Left cardiac atrium (tissue), 4 donors: ENCODE measurements around the gene PLPP4. TPM values are rescaled to one million over a fixed set of nuclear protein-coding genes. Genes with fewer than 3 reads are reported as not detected.

ENCODE experiments used
- ATAC-seq, 2 donors: fragments of 200-7000 bp; cut with Tn5 transposase; one replicate each; pipeline ENCODE4 v1.9.1; 2020; ENCODE audit warnings: mild to moderate bottlenecking in 2 of 2, moderate library complexity in 2 of 2
- DNase-seq: peaks from one replicate; pipeline ENCODE4 v3.0.0-alpha.2; 2020
- intact Hi-C, 2 donors: fragments of 100-400 bp; cut with DNase I; formaldehyde crosslinking; loops; one replicate each; pipeline versions ENCODE4 v1.14.1 to v1.15.1; 2022 to 2023
- total RNA-seq, 2 donors: library from RNA; stranded (reverse); fragmentation: NEBNext Ultra II Directional; extraction: Animal tissue kit (Norgen Biotek cat#: 25700); gene quantifications; one replicate each; pipeline ENCODE4 v1.2.1, GENCODE V29; 2021
- donor health status: DM: no; HTN: yes; CAD: no.
- donor health status: DM: no; HTN: yes; CAD: no; lungs with severe emphysema.
- donor health status: DM: yes; HTN: yes; CAD: no.
- donor health status: Dilated cardiomyopathy.

Gene PLPP4
- total RNA-seq, 2 donors from 2014 or later: not detected

- DNase-seq: no peak
These were observed 140.9 kb downstream of the PLPP4 start for GRCh38 chr10:120597902-120598301.

DNA sequence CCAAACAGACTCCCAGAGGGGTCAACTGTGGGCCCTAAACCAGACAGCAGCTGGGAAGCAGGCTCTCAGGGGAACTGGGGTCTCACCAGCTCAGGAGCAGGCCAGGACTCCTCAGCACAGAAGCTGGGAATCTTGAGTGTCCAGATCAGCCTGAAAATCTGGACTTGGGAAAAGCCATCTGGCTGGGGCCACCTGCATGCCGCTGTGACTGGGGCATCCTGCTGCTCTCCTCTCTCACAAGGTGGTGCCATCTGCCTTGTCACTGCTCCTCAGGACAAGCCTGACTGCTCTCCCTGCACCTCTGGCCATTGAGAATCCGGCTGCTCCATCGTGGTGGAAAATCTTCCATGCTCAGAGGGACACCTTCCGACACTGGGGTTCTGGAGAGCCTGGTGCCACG, 141.4 kb downstream of the PLPP4 start:
- DNase-seq (no peak), ATAC-seq (no peak)
- intact Hi-C loops: no loop called here

More at GRCh38 chr10:120597902-120598301, 140.9 kb downstream of the PLPP4 start:
- no peak for ATAC-seq
- intact Hi-C loops: no loop called here

GRCh38 chr10:120599200-120599724, 142.2 kb downstream of the PLPP4 start:
- no peak for DNase-seq
- intact Hi-C loops: no loop called here
- no peak for ATAC-seq

DNA sequence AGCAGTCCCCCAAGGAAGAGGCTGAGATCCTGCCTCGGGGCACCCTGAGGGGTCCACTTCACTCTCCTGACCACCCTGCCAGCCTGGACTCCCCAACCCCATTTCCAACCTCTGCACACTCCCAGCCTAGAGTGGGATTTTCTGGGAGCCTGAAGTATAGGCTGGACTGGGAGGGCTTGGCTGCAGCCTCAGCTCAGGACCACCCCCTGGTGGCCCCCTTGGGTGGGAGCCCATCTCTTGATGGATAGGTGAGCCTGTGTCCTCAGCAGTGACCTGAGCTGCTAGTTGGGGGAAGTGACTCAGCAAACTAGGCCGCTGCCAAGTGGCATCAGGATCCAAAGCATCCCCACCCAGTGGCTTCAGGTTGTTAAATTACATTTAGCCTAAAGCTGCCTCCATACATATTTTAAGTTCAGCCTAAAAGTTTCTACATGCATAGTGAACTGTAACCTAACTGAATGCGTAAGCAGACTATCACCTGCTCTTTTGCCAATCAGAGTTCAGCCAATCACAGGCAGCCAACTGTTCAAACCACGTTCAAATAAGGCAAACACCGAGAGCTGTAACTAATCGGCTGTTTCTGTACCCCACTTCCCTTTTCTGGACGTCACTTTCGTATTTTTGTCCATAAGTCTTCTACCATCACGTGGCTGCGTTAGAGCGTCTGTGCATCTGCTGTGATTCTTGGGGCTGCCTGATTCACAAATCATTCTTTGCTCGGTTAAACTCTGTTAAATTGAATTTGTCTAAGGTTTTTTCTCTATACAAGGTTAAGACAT, 144.0 kb downstream of the PLPP4 start:
- ATAC-seq (no peak), DNase-seq (no peak)
- intact Hi-C loops: no loop called here

- DNase-seq: no peak
- intact Hi-C loops: no loop called here
- ATAC-seq: no peak
These were observed 145.0 kb downstream of the PLPP4 start for GRCh38 chr10:120601999-120602398.

DNA sequence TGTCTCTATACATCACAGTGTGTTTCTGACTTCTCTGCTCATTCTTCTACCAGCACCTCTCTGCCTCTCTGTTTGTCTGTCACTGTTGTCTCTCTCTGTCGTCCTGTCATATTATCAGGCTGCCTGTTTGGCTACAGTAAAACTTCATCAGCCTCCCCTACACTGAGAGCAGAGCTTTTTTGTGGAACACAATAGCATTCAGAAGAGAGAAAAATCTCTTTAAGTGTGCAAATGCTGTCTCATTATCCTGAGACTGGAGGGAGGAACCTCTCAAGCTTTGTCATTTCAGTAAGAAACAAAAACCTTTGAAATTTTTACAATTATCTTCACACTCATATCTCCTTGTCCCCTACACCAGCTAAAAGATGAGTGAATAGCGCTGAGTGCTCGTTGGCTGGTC, 148.4 kb downstream of the PLPP4 start:
- intact Hi-C loops: no loop called here
- ATAC-seq: no peak
- DNase-seq: no peak

- no peak for ATAC-seq
- intact Hi-C loops: no loop called here
- DNase-seq: no peak
These were observed 149.2 kb downstream of the PLPP4 start for GRCh38 chr10:120606051-120606764.

- DNase-seq (no peak), ATAC-seq (no peak)
- intact Hi-C loops: no loop called here
These were observed 150.1 kb downstream of the PLPP4 start for GRCh38 chr10:120607016-120607709.

DNA sequence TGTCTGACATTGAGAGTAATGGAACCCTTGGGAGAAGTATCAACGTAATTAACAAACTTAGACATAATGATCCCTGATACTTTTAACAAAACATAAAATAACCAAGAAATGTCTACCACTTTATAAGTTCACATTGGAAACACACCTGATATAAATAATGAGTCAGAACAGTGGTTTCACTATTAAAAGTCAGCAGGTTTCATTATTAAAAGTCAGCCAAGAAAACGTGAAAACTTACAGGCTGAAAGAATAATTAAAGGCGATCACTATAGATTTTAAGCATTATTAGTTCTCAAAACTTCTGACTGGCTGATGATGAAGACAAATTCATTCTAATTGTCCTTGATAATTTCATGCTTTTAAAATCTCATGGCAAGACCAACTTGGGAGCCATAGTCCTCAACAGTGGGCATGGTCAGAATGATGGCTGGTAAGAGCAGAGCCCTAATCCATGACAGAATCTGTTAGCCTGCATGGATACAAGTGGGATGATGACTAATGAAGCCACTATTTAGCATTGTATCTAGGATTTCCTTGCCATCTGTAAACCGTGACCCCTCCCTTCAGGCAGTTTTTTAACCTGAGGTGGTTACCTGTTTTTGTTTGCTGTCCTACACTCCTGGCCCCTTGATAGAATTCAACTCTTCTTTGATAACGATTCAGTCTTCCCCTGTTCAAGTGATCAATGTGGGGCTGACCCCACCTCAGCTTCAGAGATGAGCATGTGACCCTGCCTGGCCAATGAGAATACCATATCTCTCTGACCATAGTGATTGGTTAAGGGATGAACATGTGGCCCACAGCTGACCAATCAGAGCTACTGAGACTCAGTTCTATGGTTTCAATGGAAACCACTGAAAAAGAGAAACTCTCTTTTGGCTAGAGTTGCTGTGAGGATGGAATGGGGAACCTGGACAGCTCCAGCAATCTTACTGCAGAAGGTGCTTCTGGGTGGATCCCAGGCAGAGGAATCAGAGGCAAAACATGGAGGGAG, 151.0 kb downstream of the PLPP4 start:
- ATAC-seq (no peak), DNase-seq (no peak)
- intact Hi-C loops: no loop called here

GRCh38 chr10:120609006-120609405, 152.0 kb downstream of the PLPP4 start:
- no peak for DNase-seq
- intact Hi-C loops: no loop called here
- no peak for ATAC-seq

DNA sequence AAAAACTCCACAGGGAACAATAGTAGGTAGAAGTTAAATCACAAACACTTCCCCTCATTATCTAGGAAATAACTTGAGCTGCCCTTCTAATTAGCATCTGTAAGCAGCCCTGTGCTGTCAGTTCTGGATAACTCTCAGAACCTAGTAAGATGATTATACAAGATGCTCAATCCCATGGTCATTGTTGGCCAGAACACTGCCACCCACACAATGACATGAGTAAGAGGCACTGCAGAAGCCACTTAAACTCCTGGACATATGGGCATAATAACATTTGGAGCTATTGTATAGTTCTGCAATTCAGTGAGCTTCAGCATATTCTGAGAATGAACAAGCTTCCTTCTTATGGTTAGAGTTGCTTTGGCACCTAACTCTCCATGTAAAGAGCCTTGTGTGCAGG, 153.8 kb downstream of the PLPP4 start:
- DNase-seq: no peak
- intact Hi-C loops: no loop called here
- no peak for ATAC-seq

- no peak for DNase-seq
- no peak for ATAC-seq
- intact Hi-C loops: no loop called here
These were observed 155.7 kb downstream of the PLPP4 start for GRCh38 chr10:120612756-120613155.

DNA sequence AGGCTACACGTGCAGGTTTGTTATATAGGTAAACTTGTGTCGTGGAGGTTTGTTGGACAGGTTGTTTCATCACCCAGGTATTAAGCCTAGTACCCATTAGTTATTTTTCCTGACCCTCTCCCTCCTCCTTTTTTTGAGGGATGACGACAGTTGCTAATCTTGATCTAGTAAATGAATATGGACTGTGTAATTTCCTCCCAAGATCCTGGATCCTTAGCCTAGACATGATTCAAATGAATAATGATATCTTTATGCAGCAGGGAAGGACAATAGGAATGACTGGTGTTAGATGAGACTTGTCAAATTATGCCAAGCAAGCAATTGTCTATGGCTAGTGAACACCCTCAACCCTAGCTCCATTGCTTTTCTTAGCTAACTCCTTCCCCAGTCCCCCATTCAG, 156.2 kb downstream of the PLPP4 start:
- DNase-seq (no peak), ATAC-seq (no peak)
- intact Hi-C loops: no loop called here

- intact Hi-C loops: no loop called here
- no peak for ATAC-seq
- DNase-seq: no peak
These were observed 157.7 kb downstream of the PLPP4 start for GRCh38 chr10:120614680-120615079.

DNA sequence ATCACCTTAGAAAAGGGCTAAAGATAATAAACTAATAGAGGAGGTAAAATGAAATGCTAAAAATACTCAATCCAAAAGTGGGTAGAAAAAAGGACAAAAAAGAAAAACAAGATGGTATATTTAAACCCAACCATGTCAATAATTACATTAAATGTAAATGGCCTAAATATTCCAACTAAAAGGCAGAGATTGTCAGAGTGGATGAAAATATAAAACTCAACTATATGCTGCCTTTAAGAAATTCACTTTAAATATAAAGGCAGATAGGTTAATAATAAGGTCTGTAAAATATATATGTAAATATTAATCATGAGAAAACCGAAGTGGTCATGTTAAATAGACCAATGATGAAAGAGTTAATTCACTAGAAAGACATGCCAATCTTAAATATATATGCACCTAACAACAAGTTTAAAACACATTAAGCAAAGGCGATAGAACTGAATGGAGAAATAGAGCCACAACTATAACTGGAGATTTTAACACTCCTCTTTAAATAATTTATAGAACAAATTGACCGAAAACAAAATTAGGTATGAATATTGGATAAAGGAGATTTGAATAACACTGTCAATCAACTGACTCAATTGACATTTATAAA, 159.4 kb downstream of the PLPP4 start:
- DNase-seq: no peak
- no peak for ATAC-seq
- intact Hi-C loops: no loop called here

DNA sequence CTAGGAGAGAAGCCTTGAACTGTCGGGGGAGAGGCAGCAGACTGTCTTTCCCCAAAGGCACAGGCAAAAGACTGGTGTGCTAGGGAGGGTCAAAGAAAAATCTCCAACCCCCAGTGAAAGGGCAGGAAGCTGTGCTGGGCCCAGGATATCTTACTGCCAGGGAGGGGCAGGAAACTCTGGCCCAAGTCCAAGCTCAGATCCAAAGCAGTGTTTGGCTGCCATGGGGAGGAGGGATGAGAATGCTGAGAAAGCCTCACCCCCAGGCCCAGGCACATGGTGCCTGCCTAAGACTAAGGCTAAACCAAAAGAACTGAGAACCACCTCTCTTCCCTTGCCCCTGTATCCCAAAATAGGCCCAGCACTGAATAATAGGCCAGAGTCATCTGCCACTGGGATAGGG, 171.2 kb downstream of the PLPP4 start:
- ATAC-seq: no peak
- intact Hi-C loops: no loop called here
- DNase-seq: no peak

DNA sequence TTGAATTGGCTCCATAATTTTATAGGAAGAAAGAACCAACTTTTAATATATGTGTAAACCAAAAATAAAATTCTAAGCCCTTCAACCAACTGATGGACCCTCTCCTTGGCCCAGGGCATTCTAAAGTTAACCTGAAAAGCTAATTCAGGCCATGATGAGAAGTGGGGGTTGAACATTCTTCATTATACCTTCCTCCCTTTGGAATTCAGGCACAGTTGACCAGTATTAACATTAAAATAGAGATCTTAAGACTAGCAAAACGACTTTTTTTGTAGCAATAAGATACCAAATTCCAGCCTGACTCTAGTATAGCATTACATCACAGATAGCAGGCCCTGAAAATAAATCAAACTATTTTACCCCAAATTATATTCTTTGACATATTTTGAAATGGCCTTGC, 173.2 kb downstream of the PLPP4 start:
- no peak for ATAC-seq
- intact Hi-C loops: no loop called here

GRCh38 chr10:120632047-120632446, 175.0 kb downstream of the PLPP4 start:
- DNase-seq (no peak), ATAC-seq (no peak)
- intact Hi-C loops: no loop called here

More for the DNA sequence above, 173.2 kb downstream of the PLPP4 start:
- DNase-seq: no peak
